Motor neuron (in vitro differentiated cells): Measurements from ENCODE around the gene TENM3. TPM values are rescaled to one million over a fixed set of nuclear protein-coding genes. Genes with fewer than 3 reads are reported as not detected.
A peak's percentile ranks its signal among the peaks of the same experiment; 100 is the strongest.
"Not testable (repeated sequence)": the region's sequence is repeated elsewhere in the genome, so short reads cannot be mapped to it uniquely, and the experiment has no call there.

ENCODE experiments used
- ATAC-seq, 8 experiments: fragments of 200-7000 bp; cut with Tn5 transposase; replicated peaks in 6 of 8; 2 replicates each; pipeline ENCODE4 v1.8.0; 2021; ENCODE audit warnings: mild to moderate bottlenecking in 8 of 8, moderate library complexity in 8 of 8
- H3K27ac ChIP-seq, 2 donors: fragments of 250-450 bp; sonication (Bioruptor Pico); 2 replicates each; pipeline ENCODE4 v1.9.0; 2021; ENCODE audit warnings: antibody characterized with exemption in 2 of 2, mild to moderate bottlenecking in 2 of 2, moderate library complexity in 1 of 2
- H3K4me1 ChIP-seq, 2 donors: fragments of 250-450 bp; sonication (Bioruptor Pico); replicated peaks in 1 of 2; 2 replicates each; pipeline ENCODE4 v1.6.1; 2021; ENCODE audit warnings: antibody characterized with exemption in 2 of 2, mild to moderate bottlenecking in 2 of 2, moderate library complexity in 1 of 2
- H3K4me3 ChIP-seq, 5 donors: fragments of 250-450 bp; sonication (Bioruptor Pico); 2 replicates each; pipeline ENCODE4 v1.9.0; 2021; ENCODE audit warnings: antibody characterized with exemption in 5 of 5, mild to moderate bottlenecking in 5 of 5, moderate library complexity in 4 of 5
- WGBS, 10 experiments: fragments of 450-650 bp; shearing (Covaris generic); methylation state at CpG; one replicate each; pipeline ENCODE4 v1.0.0; 2022; 5-methylcytosine and 5-hydroxymethylcytosine counted together
- in situ Hi-C, 9 experiments: fragments of 400-800 bp; cut with MboI; loops; one replicate each; pipeline ENCODE4 v1.15.0; 2021; ENCODE audit warnings: low sequenced_read_pairs in 9 of 9, low pct_unique_long_range_greater_than_20kb in 2 of 9; ENCODE audit not compliant: unreplicated experiment in 9 of 9
- total RNA-seq, 8 experiments: library from RNA; unstranded; fragments of 300-600 nt; gene quantifications; 2 replicates each; pipeline versions ENCODE4 v1.2.3 to v1.2.4, GENCODE V29; 2022

TENM3 gene
- total RNA-seq, 8 experiments from 2014 or later, result 9.1 to 129 (median 42.0) TPM

GRCh38 chr4:182385897-182386296, 142.7 kb downstream of the TENM3 start:
- WGBS, 10 experiments, result 7 to 100% (median 96%) methylated on average over 1 to 2 of the region's 2 CpGs; no CpG with 5 or more reads in 1 of the 10 experiments
- ATAC-seq, result no peak
- H3K27ac ChIP-seq, result no peak overlapping the region
- H3K4me1 ChIP-seq, result peaks cover 0 to 6% of the 10 kb centered on the region in 2 donors
- in situ Hi-C loops, result no loop called here
- H3K4me3 ChIP-seq, result no peak overlapping the region

- in situ Hi-C loops, H3K27ac ChIP-seq, ATAC-seq, H3K4me3 ChIP-seq: not testable (repeated sequence)
- peaks cover 0 to 11% of the 10 kb centered on the region in 2 donors for H3K4me1 ChIP-seq
- no CpG with 5 or more reads among the region's 35 CpGs for WGBS, 10 experiments
Measured at GRCh38 chr4:182386576-182386975, 143.4 kb downstream of the TENM3 start.

- in situ Hi-C loops, result no loop called here
- Histone ChIP-seq H3K4me1 (peaks cover 0 to 45% of the 10 kb centered on the region in 2 donors), H3K4me3 (no peak overlapping the region), H3K27ac (no peak overlapping the region)
- 15 to 100% (median 90%) methylated on average over 2 to 9 of the region's 9 CpGs for WGBS, 10 experiments
- ATAC-seq, result peak in 1 of 8 experiments; percentile 30
Measured at GRCh38 chr4:182391111-182391684, 148.0 kb downstream of the TENM3 start.

- ATAC-seq, result peak in 2 of 8 experiments; percentile 12 to 28
- no peak overlapping the region for H3K4me3 ChIP-seq
- 21 to 100% (median 86%) methylated on average over 1 to 3 of the region's 3 CpGs for WGBS, 10 experiments
- in situ Hi-C loops, result no loop called here
- peaks cover 0 to 45% of the 10 kb centered on the region in 2 donors for H3K4me1 ChIP-seq
- no peak overlapping the region for H3K27ac ChIP-seq
Measured at GRCh38 chr4:182394181-182394580, 151.0 kb downstream of the TENM3 start.

- WGBS, 10 experiments, result 0 to 100% (median 87%) methylated on average over 1 of the region's 1 CpG
- H3K4me3 ChIP-seq, result no peak overlapping the region
- H3K27ac ChIP-seq, result no peak overlapping the region
- peaks cover 0 to 3% of the 10 kb centered on the region in 2 donors for H3K4me1 ChIP-seq
- no peak for ATAC-seq
- in situ Hi-C loops, result no loop called here
Measured at GRCh38 chr4:182400081-182400480, 156.9 kb downstream of the TENM3 start.

GRCh38 chr4:182400790-182401189, 157.6 kb downstream of the TENM3 start:
- ATAC-seq, result peak in 2 of 8 experiments; percentile 67 to 68
- H3K27ac ChIP-seq, result no peak overlapping the region
- no peaks in the 10 kb centered on the region for H3K4me1 ChIP-seq
- no peak overlapping the region for H3K4me3 ChIP-seq
- WGBS, 10 experiments, result 13 to 100% (median 89%) methylated on average over 1 to 7 of the region's 7 CpGs; no CpG with 5 or more reads in 2 of the 10 experiments
- in situ Hi-C loops, result no loop called here

- peaks cover 0 to 7% of the 10 kb centered on the region in 2 donors for H3K4me1 ChIP-seq
- peak in 1 of 8 experiments; percentile 34 for ATAC-seq
- H3K27ac ChIP-seq, result no peak overlapping the region
- no peak overlapping the region for H3K4me3 ChIP-seq
- in situ Hi-C loops, result no loop called here
- 11 to 100% (median 87%) methylated on average over 2 to 7 of the region's 7 CpGs for WGBS, 10 experiments
Measured at GRCh38 chr4:182404376-182404775, 161.2 kb downstream of the TENM3 start.

- no peak overlapping the region for H3K27ac ChIP-seq
- no peak for ATAC-seq
- in situ Hi-C loops, result no loop called here
- no peak overlapping the region for H3K4me3 ChIP-seq
- 30 to 97% (median 88%) methylated on average over 1 to 11 of the region's 11 CpGs for WGBS, 10 experiments
- peaks cover 0 to 7% of the 10 kb centered on the region in 2 donors for H3K4me1 ChIP-seq
Measured at GRCh38 chr4:182405087-182405486, 161.9 kb downstream of the TENM3 start.

- in situ Hi-C loops, result no loop called here
- Histone ChIP-seq H3K27ac (no peak overlapping the region), H3K4me1 (peaks cover 0 to 7% of the 10 kb centered on the region in 2 donors), H3K4me3 (no peak overlapping the region)
- WGBS, 10 experiments, result 21 to 100% (median 90%) methylated on average over 1 to 5 of the region's 5 CpGs; no CpG with 5 or more reads in 1 of the 10 experiments
- peak in 1 of 8 experiments; percentile 24 for ATAC-seq
Measured at GRCh38 chr4:182409271-182409670, 166.1 kb downstream of the TENM3 start.

GRCh38 chr4:182411391-182411790, 168.2 kb downstream of the TENM3 start:
- in situ Hi-C loops, result no loop called here
- WGBS, 10 experiments, result 17 to 100% (median 92%) methylated on average over 1 to 3 of the region's 3 CpGs; no CpG with 5 or more reads in 2 of the 10 experiments

GRCh38 chr4:182413550-182413949, 170.3 kb downstream of the TENM3 start:
- in situ Hi-C loops, result no loop called here
- WGBS, 10 experiments, result 0 to 100% (median 86%) methylated on average over 1 of the region's 1 CpG; no CpG with 5 or more reads in 2 of the 10 experiments

More at GRCh38 chr4:182411391-182411790, 168.2 kb downstream of the TENM3 start:
- H3K4me1 ChIP-seq, result peaks cover 0 to 7% of the 10 kb centered on the region in 2 donors
- no peak overlapping the region for H3K4me3 ChIP-seq
- peak in 2 of 8 experiments; percentile 55 to 61 for ATAC-seq
- H3K27ac ChIP-seq, result no peak overlapping the region

GRCh38 chr4:182415116-182415515, 171.9 kb downstream of the TENM3 start:
- 0 to 100% (median 84%) methylated on average over 1 to 2 of the region's 2 CpGs; no CpG with 5 or more reads in 2 of the 10 experiments for WGBS, 10 experiments
- Histone ChIP-seq H3K4me3 (no peak overlapping the region), H3K4me1 (no peaks in the 10 kb centered on the region), H3K27ac (no peak overlapping the region)
- ATAC-seq, result peak in 3 of 8 experiments; percentile 24 to 43 (median 26)
- in situ Hi-C loops, result no loop called here

More at GRCh38 chr4:182413550-182413949, 170.3 kb downstream of the TENM3 start:
- H3K27ac ChIP-seq, result no peak overlapping the region
- ATAC-seq, result no peak
- no peak overlapping the region for H3K4me3 ChIP-seq
- H3K4me1 ChIP-seq, result peaks cover 0 to 1% of the 10 kb centered on the region in 2 donors

- 0 to 100% (median 86%) methylated on average over 1 of the region's 1 CpG; no CpG with 5 or more reads in 1 of the 10 experiments for WGBS, 10 experiments
- Histone ChIP-seq H3K27ac (no peak overlapping the region), H3K4me3 (no peak overlapping the region), H3K4me1 (no peaks in the 10 kb centered on the region)
- ATAC-seq, result peak in 2 of 8 experiments; percentile 30 to 60
- in situ Hi-C loops, result no loop called here
Measured at GRCh38 chr4:182416067-182416466, 172.9 kb downstream of the TENM3 start.
